SK-N-SH (cell line): ENCODE results near the gene FAM120A. TPM values are rescaled to one million over a fixed set of nuclear protein-coding genes. Genes with fewer than 3 reads are reported as not detected.
A peak's percentile ranks its signal among the peaks of the same experiment; 100 is the strongest.

Experiments
- CTCF ChIA-PET: fragments of 300-600, 350-600 bp; formaldehyde crosslinking; extraction: SDS; loops from one replicate; lab custom pipeline; 2021; lab: Yijun Ruan, JAX
- POLR2A ChIA-PET: fragments of 350-600 bp; sonication (Branson Sonifier 250); formaldehyde crosslinking; extraction: SDS; loops from one replicate; lab custom pipeline; 2020; ENCODE audit warnings: antibody characterized with exemption, inconsistent platforms; lab: Yijun Ruan, JAX
- DNase-seq: peaks from one replicate; pipeline ENCODE4 v3.0.0; 2012
- H2AFZ ChIP-seq: fragments of 200-600 bp; sonication (generic); 2 replicates; pipeline ENCODE4 v1.8.1; 2016; ENCODE audit warnings: antibody characterized with exemption, mild to moderate bottlenecking, low read depth
- H3F3A ChIP-seq: fragments of 200-600 bp; sonication (generic); replicated peaks from 2 replicates; pipeline ENCODE3; 2016; ENCODE audit warnings: antibody characterized with exemption, mild to moderate bottlenecking; ENCODE audit not compliant: insufficient read depth
- H3K27ac ChIP-seq, 2 experiments: fragments of 200-500 bp in 1 of 2; fragments of 200-600 bp in 1 of 2; sonication (Bioruptor generic) in 1 of 2; sonication (generic), shearing (Covaris generic) in 1 of 2; 2 replicates each; pipeline versions ENCODE4 v1.5.1 to v1.6.1; 2014 to 2016; ENCODE audit warnings: low read depth in 2 of 2, inconsistent platforms in 1 of 2, low read length in 1 of 2, mild to moderate bottlenecking in 1 of 2, mixed read lengths in 1 of 2
- H3K27me3 ChIP-seq: fragments of 200-600 bp; sonication (generic), shearing (Covaris generic); 2 replicates; pipeline ENCODE4 v1.6.1; 2016; ENCODE audit warnings: mixed run types; ENCODE audit not compliant: insufficient read depth
- H3K36me3 ChIP-seq, 2 experiments: fragments of 200-500 bp in 1 of 2; fragments of 200-600 bp in 1 of 2; sonication (Bioruptor generic) in 1 of 2; sonication (generic) in 1 of 2; replicated peaks in 1 of 2; 2 replicates each; pipeline versions ENCODE3 to v1.5.1; 2014 to 2016; ENCODE audit warnings: low read length in 1 of 2, mild to moderate bottlenecking in 1 of 2; ENCODE audit not compliant: insufficient read depth in 2 of 2, control insufficient read depth in 1 of 2
- H3K4me1 ChIP-seq, 2 experiments: fragments of 200-500 bp in 1 of 2; fragments of 200-600 bp in 1 of 2; sonication (Bioruptor generic) in 1 of 2; sonication (generic), shearing (Covaris generic) in 1 of 2; 2 replicates each; pipeline versions ENCODE4 v1.5.1 to v1.6.1; 2014 to 2016; ENCODE audit warnings: low read depth in 1 of 2, low read length in 1 of 2, mixed run types in 1 of 2; ENCODE audit not compliant: insufficient read depth in 2 of 2, control insufficient read depth in 1 of 2
- H3K4me2 ChIP-seq: fragments of 200-600 bp; sonication (generic), shearing (Covaris generic); 2 replicates; pipeline ENCODE4 v1.6.1; 2017; ENCODE audit warnings: mixed run types
- H3K4me3 ChIP-seq, 2 experiments: fragments of 200-500 bp in 1 of 2; fragments of 200-600 bp in 1 of 2; sonication (Bioruptor generic) in 1 of 2; sonication (generic), shearing (Covaris generic) in 1 of 2; 2 replicates each; pipeline versions ENCODE4 v1.5.1 to v1.8.1; 2014 to 2016; ENCODE audit warnings: low read depth in 2 of 2, inconsistent platforms in 1 of 2, low read length in 1 of 2, mild to moderate bottlenecking in 1 of 2, mixed read lengths in 1 of 2, moderate library complexity in 1 of 2
- H3K79me2 ChIP-seq: fragments of 200-600 bp; sonication (generic); 2 replicates; pipeline ENCODE4 v1.8.1; 2017; ENCODE audit warnings: mild to moderate bottlenecking; ENCODE audit not compliant: insufficient read depth
- H3K9ac ChIP-seq: fragments of 200-600 bp; sonication (generic); 2 replicates; pipeline ENCODE4 v1.6.1; 2017; ENCODE audit warnings: mixed run types
- H3K9me2 ChIP-seq: fragments of 200-600 bp; sonication (generic); 2 replicates; pipeline ENCODE4 v1.6.1; 2017; ENCODE audit warnings: mixed run types
- H3K9me3 ChIP-seq: fragments of 200-600 bp; sonication (generic); 2 replicates; pipeline ENCODE4 v1.6.1; 2017; ENCODE audit warnings: mixed run types, mild to moderate bottlenecking, moderate library complexity
- H4K20me1 ChIP-seq: fragments of 200-600 bp; sonication (generic); 2 replicates; pipeline ENCODE4 v1.6.1; 2017; ENCODE audit warnings: mild to moderate bottlenecking, mixed run types; ENCODE audit not compliant: insufficient read depth
- CHD2 ChIP-seq: fragments of 150-350 bp; IDR thresholded peaks from 2 replicates; pipeline ENCODE4 v1.6.1; 2018; ENCODE audit warnings: low read length; ENCODE audit not compliant: partially characterized antibody
- FOSL2 ChIP-seq: IDR thresholded peaks from 2 replicates; pipeline ENCODE4 v1.4.0; 2012; ENCODE audit warnings: low read depth, mild to moderate bottlenecking, moderate library complexity, borderline replicate concordance
- GATA2 ChIP-seq: sonication (generic); formaldehyde crosslinking; IDR thresholded peaks from 2 replicates; pipeline ENCODE4 v1.5.0; 2020; ENCODE audit warnings: mild to moderate bottlenecking, missing genetic modification reagents
- JUND ChIP-seq: IDR thresholded peaks from 2 replicates; pipeline ENCODE4 v1.4.0; 2012
- MAX ChIP-seq: IDR thresholded peaks from 2 replicates; pipeline ENCODE4 v1.4.0; 2012; ENCODE audit warnings: low read depth
- NFIC ChIP-seq: IDR thresholded peaks from 2 replicates; pipeline ENCODE4 v1.4.0; 2012; ENCODE audit warnings: borderline replicate concordance
- POLR2AphosphoS5 ChIP-seq: IDR thresholded peaks from 2 replicates; pipeline ENCODE4 v1.6.1; 2012; ENCODE audit warnings: low read depth, low read length
- RAD21 ChIP-seq: IDR thresholded peaks from 2 replicates; pipeline ENCODE4 v1.6.1; 2012; ENCODE audit warnings: mild to moderate bottlenecking, low read length
- RCOR1 ChIP-seq: fragments of 150-350 bp; IDR thresholded peaks from 2 replicates; pipeline ENCODE4 v1.6.1; 2017; ENCODE audit warnings: antibody characterized with exemption, low read length
- REST ChIP-seq: IDR thresholded peaks from 2 replicates; pipeline ENCODE4 v1.6.1; 2012; ENCODE audit warnings: mild to moderate bottlenecking, low read depth, low read length, moderate library complexity
- RFX5 ChIP-seq: IDR thresholded peaks from 2 replicates; pipeline ENCODE4 v1.6.1; 2012; ENCODE audit warnings: mild to moderate bottlenecking, improper control_type of control experiment, low read length
- SIN3A ChIP-seq: IDR thresholded peaks from 2 replicates; pipeline ENCODE4 v1.6.1; 2012; ENCODE audit warnings: low read depth, mild to moderate bottlenecking, low read length, moderate library complexity, borderline replicate concordance
- TAF1 ChIP-seq: IDR thresholded peaks from 2 replicates; pipeline ENCODE4 v1.6.1; 2012; ENCODE audit warnings: low read depth, mild to moderate bottlenecking, low read length, moderate library complexity, borderline replicate concordance
- TCF12 ChIP-seq: IDR thresholded peaks from 2 replicates; pipeline ENCODE4 v1.4.0; 2012
- TEAD4 ChIP-seq: IDR thresholded peaks from 2 replicates; pipeline ENCODE4 v1.4.0; 2012; ENCODE audit warnings: mild to moderate bottlenecking, borderline replicate concordance; ENCODE audit not compliant: insufficient read depth
- USF1 ChIP-seq: IDR thresholded peaks from 2 replicates; pipeline ENCODE4 v1.4.0; 2012; ENCODE audit warnings: low read depth, borderline replicate concordance
- WGBS: methylation state at CpG from one replicate; pipeline ENCODE4 v1.1.6; 2017; ENCODE audit warnings: low lambda C conversion rate; 5-methylcytosine and 5-hydroxymethylcytosine counted together
- polyA plus RNA-seq, 3 experiments: library from polyadenylated mRNA; depleted of rRNA; stranded (reverse); fragments of >200 nt; gene quantifications; 2 replicates each; pipeline ENCODE4 v1.2.3, GENCODE V29; 2012

Gene FAM120A
- polyA plus RNA-seq, 1 of the 3 experiments (the other 2 are of a cell fraction) = 58.6 TPM

- DNase-seq = no peak
- Histone ChIP-seq H3K4me1 (peaks cover 0 to 7% of the 10 kb centered on the region in 2 experiments; a peak in 2 of 4 replicates), H2AFZ (peak overlapping the region; percentile 33; the same call in 1 of the 2 replicates), H3K27ac (peak overlapping the region in 1 of 2 experiments; percentile 16; a peak in 1 of 4 replicates), H4K20me1 (no peaks in the 10 kb centered on the region), H3K9ac (no peak overlapping the region), H3K9me2 (no peaks in the 10 kb centered on the region), H3F3A (no peaks in the 10 kb centered on the region), H3K36me3 (peaks cover 25 to 51% of the 10 kb centered on the region in 2 experiments), H3K4me3 (peak overlapping the region in 1 of 2 experiments; percentile 25; a peak in 1 of 4 replicates), H3K9me3 (no peaks in the 10 kb centered on the region), H3K4me2 (peak overlapping the region; percentile 71), H3K79me2 (peaks cover 27% of the 10 kb centered on the region), H3K27me3 (no peaks in the 10 kb centered on the region)
- WGBS = 92% methylated on average over 4 of the region's 4 CpGs
- CTCF ChIA-PET = no interaction called here
- TF ChIP-seq NFIC (no peak), RCOR1 (no peak), TAF1 (no peak), GATA2 (no peak), POLR2AphosphoS5 (no peak), RFX5 (no peak), RAD21 (no peak), TCF12 (no peak), MAX (no peak), SIN3A (no peak), TEAD4 (no peak), CHD2 (no peak)
- POLR2A ChIA-PET = no interaction called here
These were observed 49.2 kb downstream of the FAM120A start for GRCh38 chr9:93500571-93501298.

- Histone ChIP-seq H3K9me2 (no peaks in the 10 kb centered on the region), H3K27ac (peak overlapping the region in 1 of 2 experiments; percentile 16; a peak in 1 of 4 replicates), H3K4me3 (peak overlapping the region in 1 of 2 experiments; percentile 25; a peak in 1 of 4 replicates), H4K20me1 (no peaks in the 10 kb centered on the region), H3K4me1 (peaks cover 0 to 7% of the 10 kb centered on the region in 2 experiments; a peak in 2 of 4 replicates), H3K36me3 (peaks cover 25 to 49% of the 10 kb centered on the region in 2 experiments), H3K27me3 (no peaks in the 10 kb centered on the region), H3K4me2 (peak overlapping the region; percentile 71), H3F3A (no peaks in the 10 kb centered on the region), H2AFZ (peak overlapping the region; percentile 33; the same call in 1 of the 2 replicates), H3K9ac (no peak overlapping the region)
- POLR2A ChIA-PET = no interaction called here
- TF ChIP-seq TAF1 (no peak), REST (no peak), GATA2 (no peak), TEAD4 (no peak), USF1 (no peak), FOSL2 (no peak), RAD21 (no peak), JUND (no peak), RFX5 (no peak)
- TF ChIP-seq, all 33 proteins: peak for 0
- CTCF ChIA-PET = interaction anchor here (1.1 kb wide), 1 partner anchor 65 kb away, joined by 3 read pairs; no protein-coding TSS in a partner anchor
- Histone ChIP-seq H3K79me2 (peaks cover 34% of the 10 kb centered on the region), H3K9me3 (no peaks in the 10 kb centered on the region)
- no peak for DNase-seq
- 84% methylated on average over 4 of the region's 4 CpGs for WGBS
These were observed 49.9 kb downstream of the FAM120A start for GRCh38 chr9:93501406-93501805.
